ENCODE measurements around the gene MTHFD2L.

GRCh38 chr4:74190919-74191397, 33.0 kb downstream of the MTHFD2L start:
- TF ChIP-seq, protein P1, sequence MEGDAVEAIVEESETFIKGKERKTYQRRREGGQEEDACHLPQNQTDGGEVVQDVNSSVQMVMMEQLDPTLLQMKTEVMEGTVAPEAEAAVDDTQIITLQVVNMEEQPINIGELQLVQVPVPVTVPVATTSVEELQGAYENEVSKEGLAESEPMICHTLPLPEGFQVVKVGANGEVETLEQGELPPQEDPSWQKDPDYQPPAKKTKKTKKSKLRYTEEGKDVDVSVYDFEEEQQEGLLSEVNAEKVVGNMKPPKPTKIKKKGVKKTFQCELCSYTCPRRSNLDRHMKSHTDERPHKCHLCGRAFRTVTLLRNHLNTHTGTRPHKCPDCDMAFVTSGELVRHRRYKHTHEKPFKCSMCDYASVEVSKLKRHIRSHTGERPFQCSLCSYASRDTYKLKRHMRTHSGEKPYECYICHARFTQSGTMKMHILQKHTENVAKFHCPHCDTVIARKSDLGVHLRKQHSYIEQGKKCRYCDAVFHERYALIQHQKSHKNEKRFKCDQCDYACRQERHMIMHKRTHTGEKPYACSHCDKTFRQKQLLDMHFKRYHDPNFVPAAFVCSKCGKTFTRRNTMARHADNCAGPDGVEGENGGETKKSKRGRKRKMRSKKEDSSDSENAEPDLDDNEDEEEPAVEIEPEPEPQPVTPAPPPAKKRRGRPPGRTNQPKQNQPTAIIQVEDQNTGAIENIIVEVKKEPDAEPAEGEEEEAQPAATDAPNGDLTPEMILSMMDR (IDR thresholded peaks at IDR 0.05) = no peak
- no peak for TF ChIP-seq POLR2A (IDR thresholded peaks at IDR 0.05)
